GM21717 (cell line): ENCODE data around the gene APOC4.
"Not testable (repeated sequence)": the region's sequence is repeated elsewhere in the genome, so short reads cannot be mapped to it uniquely, and the experiment has no call there.

Experiments
- ATAC-seq: cut with Tn5 transposase; IDR thresholded peaks from one replicate; pipeline ENCODE4 v1.9.1; 2021; ENCODE audit warnings: mild to moderate bottlenecking, moderate library complexity; ENCODE audit not compliant: unreplicated experiment

The APOC4 gene, protein sequence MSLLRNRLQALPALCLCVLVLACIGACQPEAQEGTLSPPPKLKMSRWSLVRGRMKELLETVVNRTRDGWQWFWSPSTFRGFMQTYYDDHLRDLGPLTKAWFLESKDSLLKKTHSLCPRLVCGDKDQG

GRCh38 chr19:44942067-44942571 lies at the start of gene APOC4:
APOC4 (plus strand) TSS chr19:44942237; CDS start chr19:44942278, 41 bp downstream.
- ATAC-seq: no peak

- ATAC-seq: no peak
Observed at GRCh38 chr19:44892932-44893331, 49.1 kb upstream of the APOC4 start.

DNA sequence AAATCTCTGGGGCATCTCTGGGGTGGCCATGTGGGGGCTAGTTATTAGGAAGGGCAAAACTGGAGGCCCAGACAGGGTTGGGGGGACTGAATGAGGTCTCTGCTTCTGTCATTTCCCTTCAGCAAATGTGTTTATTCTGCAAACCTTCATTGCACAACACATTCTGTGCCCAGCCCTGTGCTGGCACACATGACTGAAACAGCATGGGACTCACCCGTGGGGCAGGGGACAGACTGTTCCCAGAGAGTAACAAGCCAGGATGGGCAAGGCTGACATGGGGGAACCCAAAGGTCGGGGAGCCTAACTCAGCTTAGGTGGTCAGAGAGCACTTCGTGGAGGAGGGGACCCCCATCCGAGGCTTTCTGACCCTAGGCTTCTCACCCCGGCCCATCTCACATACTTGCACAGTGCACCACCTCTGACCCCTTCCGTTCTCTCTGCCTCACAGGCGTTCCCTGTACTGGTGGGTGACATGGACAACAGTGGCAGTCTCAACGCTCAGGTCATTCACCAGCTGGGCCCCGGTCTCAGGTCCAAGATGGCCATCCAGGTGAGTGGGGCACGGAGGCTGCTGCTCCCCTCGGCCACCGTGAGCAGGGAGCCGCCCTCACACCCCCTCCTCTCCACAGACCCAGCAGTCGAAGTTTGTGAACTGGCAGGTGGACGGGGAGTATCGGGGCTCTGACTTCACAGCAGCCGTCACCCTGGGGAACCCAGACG lies 48.5 kb upstream of the APOC4 start:
- ATAC-seq: no peak

GRCh38 chr19:44894052-44894400 lies 48.0 kb upstream of the APOC4 start:
- no peak for ATAC-seq

- no peak for ATAC-seq
Observed at GRCh38 chr19:44894946-44895345, 47.1 kb upstream of the APOC4 start.

DNA sequence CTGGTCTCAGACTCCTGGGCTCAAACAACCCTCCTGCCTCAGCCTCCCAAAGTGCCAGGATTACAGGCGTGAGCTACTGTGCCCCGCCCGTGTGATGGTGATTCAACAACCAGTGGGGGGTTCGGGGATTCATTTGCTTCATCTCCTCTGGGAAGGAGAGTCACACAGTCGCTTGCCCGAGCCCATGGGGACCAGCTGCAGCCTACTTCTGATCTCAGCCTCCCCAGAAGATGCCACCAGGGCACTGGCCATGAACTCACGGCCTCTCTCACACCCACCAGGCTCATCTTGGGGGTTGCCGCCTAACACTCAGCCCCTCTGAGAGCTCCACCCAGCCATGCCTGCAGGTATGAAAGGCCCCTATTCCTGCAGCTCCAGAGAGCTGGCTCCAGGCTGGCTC lies 44.2 kb upstream of the APOC4 start:
- no peak for ATAC-seq

DNA sequence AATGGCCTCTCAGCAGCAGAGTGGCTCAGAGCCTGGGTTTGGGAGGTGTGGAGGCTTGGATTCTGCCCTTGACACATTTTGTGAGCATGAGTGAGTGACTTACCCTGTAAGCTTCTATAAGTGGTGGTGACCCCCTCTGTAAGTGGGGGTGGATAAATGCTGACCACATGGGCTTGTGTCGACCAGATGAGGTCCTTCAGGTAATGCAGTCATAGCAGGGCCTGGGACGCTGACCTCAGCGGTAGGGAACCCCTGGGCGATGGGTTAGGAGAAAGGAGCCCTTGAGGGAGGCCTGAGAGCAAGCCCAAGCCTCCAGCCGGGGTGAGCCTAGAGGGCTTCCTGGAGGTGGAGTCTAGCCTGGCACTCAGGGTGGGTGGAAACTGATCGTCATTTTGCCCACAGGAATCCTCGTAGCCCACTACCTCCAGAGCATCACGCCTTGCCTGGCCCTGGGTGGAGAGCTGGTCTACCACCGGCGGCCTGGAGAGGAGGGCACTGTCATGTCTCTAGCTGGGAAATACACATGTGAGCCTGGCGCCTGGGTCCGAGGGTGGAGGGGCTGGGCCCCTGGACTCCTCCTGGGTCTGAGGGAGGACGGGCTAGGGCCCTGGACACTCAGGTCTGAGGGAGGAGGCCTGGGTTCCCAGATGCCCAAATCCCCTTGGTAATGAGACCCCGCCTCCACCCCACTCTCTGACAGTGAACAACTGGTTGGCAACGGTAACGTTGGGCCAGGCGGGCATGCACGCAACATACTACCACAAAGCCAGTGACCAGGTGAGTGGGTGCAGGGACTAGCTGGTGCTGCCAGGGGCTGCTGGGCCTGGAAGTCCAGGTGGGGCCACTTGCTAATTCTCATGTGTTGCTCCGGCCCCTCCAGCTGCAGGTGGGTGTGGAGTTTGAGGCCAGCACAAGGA lies 41.5 kb upstream of the APOC4 start:
- no peak for ATAC-seq

DNA sequence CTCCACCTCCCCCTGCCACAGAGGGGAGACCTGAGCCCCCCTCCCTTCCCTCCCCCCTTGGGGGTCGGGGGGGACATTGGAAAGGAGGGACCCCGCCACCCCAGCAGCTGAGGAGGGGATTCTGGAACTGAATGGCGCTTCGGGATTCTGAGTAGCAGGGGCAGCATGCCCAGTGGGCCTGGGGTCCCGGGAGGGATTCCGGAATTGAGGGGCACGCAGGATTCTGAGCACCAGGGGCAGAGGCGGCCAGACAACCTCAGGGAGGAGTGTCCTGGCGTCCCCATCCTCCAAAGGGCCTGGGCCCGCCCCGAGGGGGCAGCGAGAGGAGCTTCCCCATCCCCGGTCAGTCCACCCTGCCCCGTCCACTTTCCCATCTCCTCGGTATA lies 38.8 kb upstream of the APOC4 start:
- ATAC-seq: no peak

GRCh38 chr19:44903602-44904425 lies 38.2 kb upstream of the APOC4 start:
- no peak for ATAC-seq

DNA sequence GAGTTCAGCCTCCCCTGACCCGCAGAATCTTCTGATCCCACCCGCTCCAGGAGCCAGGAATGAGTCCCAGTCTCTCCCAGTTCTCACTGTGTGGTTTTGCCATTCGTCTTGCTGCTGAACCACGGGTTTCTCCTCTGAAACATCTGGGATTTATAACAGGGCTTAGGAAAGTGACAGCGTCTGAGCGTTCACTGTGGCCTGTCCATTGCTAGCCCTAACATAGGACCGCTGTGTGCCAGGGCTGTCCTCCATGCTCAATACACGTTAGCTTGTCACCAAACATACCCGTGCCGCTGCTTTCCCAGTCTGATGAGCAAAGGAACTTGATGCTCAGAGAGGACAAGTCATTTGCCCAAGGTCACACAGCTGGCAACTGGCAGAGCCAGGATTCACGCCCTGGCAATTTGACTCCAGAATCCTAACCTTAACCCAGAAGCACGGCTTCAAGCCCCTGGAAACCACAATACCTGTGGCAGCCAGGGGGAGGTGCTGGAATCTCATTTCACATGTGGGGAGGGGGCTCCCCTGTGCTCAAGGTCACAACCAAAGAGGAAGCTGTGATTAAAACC lies 37.5 kb upstream of the APOC4 start:
- ATAC-seq: no peak

GRCh38 chr19:44905437-44906160 lies 36.4 kb upstream of the APOC4 start, which contains the start of gene APOE:
APOE (plus strand) TSS chr19:44905796; CDS start chr19:44906625, 829 bp downstream.
- no peak for ATAC-seq

- no peak for ATAC-seq
Observed at GRCh38 chr19:44907613-44908012, 34.4 kb upstream of the APOC4 start.

DNA sequence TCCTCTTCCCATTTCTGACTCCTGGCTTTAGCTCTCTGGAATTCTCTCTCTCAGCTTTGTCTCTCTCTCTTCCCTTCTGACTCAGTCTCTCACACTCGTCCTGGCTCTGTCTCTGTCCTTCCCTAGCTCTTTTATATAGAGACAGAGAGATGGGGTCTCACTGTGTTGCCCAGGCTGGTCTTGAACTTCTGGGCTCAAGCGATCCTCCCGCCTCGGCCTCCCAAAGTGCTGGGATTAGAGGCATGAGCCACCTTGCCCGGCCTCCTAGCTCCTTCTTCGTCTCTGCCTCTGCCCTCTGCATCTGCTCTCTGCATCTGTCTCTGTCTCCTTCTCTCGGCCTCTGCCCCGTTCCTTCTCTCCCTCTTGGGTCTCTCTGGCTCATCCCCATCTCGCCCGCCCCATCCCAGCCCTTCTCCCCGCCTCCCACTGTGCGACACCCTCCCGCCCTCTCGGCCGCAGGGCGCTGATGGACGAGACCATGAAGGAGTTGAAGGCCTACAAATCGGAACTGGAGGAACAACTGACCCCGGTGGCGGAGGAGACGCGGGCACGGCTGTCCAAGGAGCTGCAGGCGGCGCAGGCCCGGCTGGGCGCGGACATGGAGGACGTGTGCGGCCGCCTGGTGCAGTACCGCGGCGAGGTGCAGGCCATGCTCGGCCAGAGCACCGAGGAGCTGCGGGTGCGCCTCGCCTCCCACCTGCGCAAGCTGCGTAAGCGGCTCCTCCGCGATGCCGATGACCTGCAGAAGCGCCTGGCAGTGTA lies 33.8 kb upstream of the APOC4 start:
- no peak for ATAC-seq

DNA sequence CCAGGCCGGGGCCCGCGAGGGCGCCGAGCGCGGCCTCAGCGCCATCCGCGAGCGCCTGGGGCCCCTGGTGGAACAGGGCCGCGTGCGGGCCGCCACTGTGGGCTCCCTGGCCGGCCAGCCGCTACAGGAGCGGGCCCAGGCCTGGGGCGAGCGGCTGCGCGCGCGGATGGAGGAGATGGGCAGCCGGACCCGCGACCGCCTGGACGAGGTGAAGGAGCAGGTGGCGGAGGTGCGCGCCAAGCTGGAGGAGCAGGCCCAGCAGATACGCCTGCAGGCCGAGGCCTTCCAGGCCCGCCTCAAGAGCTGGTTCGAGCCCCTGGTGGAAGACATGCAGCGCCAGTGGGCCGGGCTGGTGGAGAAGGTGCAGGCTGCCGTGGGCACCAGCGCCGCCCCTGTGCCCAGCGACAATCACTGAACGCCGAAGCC lies 33.2 kb upstream of the APOC4 start:
- no peak for ATAC-seq

DNA sequence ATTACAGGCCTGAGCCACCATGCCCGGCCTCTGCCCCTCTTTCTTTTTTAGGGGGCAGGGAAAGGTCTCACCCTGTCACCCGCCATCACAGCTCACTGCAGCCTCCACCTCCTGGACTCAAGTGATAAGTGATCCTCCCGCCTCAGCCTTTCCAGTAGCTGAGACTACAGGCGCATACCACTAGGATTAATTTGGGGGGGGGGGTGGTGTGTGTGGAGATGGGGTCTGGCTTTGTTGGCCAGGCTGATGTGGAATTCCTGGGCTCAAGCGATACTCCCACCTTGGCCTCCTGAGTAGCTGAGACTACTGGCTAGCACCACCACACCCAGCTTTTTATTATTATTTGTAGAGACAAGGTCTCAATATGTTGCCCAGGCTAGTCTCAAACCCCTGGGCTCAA lies 32.3 kb upstream of the APOC4 start:
- no peak for ATAC-seq

- not testable (repeated sequence) for ATAC-seq
Observed at GRCh38 chr19:44911896-44912295, 30.1 kb upstream of the APOC4 start.

DNA sequence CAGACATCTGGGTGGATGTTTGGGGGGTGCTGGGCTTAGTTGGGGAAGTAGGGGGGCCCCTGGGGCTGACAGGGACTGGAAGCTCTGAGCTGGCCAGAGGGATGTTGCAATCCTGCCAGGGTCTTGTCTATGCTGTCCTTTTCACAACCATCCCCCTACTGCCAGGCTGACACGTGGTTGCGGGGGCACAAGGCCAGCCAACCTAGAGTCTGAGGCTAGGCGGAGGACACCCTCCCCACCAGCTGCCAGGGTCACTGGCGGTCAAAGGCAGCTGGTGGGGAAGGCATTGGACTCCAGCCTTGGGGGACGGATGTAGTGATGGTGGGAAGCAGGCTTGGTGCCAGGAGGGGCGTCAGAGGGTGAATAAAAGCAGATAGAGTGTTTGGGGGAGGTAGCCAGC lies 29.2 kb upstream of the APOC4 start:
- no peak for ATAC-seq

DNA sequence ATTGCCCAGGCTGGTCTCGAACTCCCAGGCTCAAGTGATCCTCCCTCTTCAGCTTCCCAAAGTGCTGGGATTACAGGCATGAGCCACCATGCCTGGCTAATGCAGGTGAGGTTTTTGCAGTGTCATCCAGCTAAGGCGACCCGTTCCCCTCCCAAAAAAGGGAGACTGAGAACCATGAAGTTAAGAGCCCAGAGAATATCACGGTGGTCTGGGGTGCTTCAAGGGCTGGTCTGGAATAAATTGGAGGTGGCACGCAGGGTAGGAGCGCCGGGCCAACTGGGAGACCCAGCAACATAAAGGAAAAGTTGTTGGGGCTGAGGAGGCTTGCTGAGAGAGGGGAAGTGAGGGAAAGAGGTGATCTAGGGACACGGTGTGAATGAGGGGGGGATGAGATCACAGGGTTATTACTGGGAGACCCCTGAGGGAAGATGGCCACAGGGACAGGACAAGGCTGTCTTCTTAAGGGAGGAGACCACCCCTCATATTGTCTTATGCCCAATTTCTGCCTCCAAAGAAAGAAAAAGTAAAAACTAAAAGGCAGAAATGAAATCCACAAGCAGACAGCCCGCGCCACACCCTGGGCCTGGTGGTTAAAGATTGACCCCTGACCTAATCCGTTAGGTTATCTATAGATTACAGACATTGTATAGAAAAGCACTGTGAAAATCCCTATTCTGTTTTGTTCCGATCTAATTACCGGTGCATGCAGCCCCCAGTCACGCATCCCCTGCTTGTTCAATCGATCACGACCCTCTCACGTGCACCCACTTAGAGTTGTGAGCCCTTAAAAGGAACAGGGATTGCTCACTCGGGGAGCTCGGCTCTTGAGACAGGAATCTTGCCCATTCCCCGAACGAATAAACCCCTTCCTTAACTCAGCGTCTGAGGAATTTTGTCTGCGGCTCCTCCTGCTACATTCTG lies 28.3 kb upstream of the APOC4 start:
- not testable (repeated sequence) for ATAC-seq
